LNCAP (cell line): ENCODE data around the gene AGPAT4.

Experiments
- CTCF ChIP-seq: fragments of 450-650 bp; IDR thresholded peaks from 2 replicates; pipeline ENCODE4 v1.5.1; 2017; ENCODE audit warnings: mild to moderate bottlenecking

Gene AGPAT4

GRCh38 chr6:161095916-161096315 is 177.9 kb downstream of the AGPAT4 start:
- TF ChIP-seq CTCF: no peak

DNA sequence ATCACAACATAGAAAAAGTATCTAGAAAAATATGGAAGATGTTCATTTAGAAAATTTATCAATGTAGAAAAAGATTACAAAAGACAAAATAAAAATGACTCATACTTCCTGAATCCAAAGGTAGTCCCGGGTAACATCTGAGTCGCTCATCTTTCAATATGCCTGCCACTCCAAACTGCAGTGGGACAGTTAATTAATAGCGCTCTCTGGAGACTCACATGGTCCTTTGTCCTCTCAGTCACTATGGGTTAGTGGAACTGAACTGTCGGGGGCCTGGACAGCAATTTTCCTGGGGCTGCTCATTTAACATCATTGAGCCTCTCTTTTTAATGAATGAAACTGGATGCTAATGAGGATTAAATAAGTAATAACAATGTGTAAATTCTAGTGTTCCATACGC is 178.9 kb downstream of the AGPAT4 start:
- TF ChIP-seq CTCF: no peak

DNA sequence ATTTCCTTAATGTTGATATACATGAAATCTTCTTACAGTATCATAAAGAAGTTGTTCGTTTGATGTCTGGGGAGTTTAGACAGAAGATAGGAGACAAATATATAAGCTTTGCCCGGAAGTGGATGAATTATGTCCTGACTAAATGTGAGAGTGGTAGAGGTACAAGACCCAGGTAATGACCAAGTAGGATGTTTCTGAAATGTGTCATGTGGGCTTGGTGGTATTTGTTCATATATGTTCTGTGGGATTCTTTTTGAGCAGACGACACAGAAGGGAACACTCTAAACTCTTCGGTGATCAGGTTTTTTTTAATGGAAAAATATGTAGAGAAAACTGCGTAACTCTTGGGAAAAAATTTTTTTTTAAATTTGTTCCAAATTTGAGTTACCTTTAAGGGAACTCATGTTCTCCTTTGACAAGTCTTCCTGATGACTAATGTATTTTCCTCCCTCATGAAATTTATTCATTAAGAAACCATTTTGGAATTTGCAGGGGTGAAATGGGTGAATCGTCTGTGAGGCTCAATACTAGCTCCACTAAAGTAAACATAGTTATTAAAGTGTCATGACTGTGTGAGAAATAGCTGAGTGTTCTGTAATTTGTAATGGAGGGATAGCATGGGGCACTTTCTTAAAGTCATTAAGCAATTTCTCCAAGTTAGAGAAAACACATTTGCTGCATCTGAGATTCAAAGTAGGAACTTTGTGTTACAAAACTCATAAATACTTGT is 181.7 kb downstream of the AGPAT4 start:
- no peak for TF ChIP-seq CTCF

- no peak for TF ChIP-seq CTCF
Observed at GRCh38 chr6:161091151-161091550, 182.7 kb downstream of the AGPAT4 start.

DNA sequence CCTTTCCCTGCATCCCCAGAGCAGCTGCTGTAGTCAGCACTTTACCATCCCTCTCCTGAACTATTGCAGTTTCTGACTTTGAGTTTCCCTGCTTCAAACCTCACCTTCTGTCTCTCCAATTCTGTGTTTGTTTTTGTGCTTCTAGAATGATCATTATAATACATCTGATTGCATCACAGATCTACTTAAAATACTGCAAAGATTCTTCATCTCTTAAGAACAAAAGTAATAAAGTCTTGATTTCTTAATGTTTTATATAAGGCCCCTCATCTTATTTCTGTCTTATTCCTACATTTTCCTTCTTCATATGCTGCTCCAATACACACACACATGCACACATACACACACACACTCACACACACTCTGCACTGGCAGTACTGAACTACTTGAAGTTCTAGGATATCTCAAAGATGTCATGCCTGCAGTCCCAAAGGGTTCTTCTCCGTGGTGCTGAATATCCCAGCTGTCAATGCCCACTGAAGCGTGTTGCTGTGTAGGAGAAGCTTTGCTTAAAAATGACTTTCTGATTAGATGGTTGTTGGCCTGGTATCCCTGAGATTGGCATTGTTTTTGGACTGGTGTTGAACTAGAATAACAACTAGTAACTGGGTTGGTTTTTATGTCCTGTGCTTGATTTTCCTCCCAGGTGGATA is 185.1 kb downstream of the AGPAT4 start:
- TF ChIP-seq CTCF: no peak

DNA sequence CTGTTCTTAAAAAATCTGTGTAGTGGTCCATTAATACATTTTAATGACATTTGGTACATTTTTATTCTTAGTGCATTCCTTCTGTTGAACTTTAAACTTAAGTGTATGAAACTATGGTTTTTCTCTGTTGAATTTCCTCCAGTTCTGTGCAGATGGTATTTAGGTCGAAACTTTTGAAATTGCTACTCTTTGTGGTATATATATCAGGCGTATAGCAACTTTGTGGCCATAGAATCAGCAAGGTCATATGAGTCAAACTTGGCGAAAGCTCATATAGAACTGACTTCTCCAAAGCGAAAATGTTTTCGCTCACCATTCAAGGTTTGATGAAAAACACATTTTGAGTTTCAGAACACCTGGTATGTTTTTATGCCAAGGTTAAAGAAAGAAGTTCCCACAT is 188.6 kb downstream of the AGPAT4 start:
- no peak for TF ChIP-seq CTCF

DNA sequence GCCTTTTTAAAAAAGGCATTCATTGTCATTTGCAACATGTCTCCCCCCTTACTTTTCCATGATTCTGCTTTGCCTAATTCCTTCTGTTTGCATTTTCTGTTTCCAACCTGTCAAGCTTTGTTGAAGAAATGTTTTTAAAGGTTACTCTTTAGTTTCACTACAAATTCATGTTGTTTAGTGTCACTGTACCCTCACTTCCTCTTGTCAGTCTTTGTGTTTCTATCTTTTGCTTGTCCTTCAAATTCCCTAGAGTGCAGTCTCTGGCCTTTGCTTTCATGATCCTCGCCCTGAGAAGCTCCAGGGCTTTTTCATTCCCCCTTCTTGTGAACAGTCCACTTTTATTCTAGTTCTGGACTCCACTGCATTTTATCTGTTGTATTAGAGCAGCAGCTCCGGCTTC is 191.6 kb downstream of the AGPAT4 start:
- TF ChIP-seq CTCF: no peak
